Smooth muscle cell (in vitro differentiated cells): ENCODE results near the gene RSKR. TPM values are rescaled to one million over a fixed set of nuclear protein-coding genes. Genes with fewer than 3 reads are reported as not detected.
"Not testable (repeated sequence)": the region's sequence is repeated elsewhere in the genome, so short reads cannot be mapped to it uniquely, and the experiment has no call there.

ENCODE experiments used
- DNase-seq: peaks from one replicate; lab custom pipeline; 2025; ENCODE audit not compliant: unreplicated experiment; lab: John Stamatoyannopoulos, UW
- H2AFZ ChIP-seq: fragments of 200-600 bp; sonication (generic); 2 replicates; pipeline ENCODE4 v1.6.0; 2016; ENCODE audit warnings: antibody characterized with exemption, low read depth, mild to moderate bottlenecking
- H3F3A ChIP-seq: fragments of 200-600 bp; sonication (generic); 2 replicates; pipeline ENCODE4 v1.6.0; 2017; ENCODE audit warnings: antibody characterized with exemption, low read depth
- H3K27ac ChIP-seq: fragments of 200-600 bp; sonication (generic); 2 replicates; pipeline ENCODE4 v1.5.1; 2016; ENCODE audit warnings: low read depth, mild to moderate bottlenecking
- H3K27me3 ChIP-seq: fragments of 200-600 bp; sonication (generic); 2 replicates; pipeline ENCODE4 v1.6.1; 2016; ENCODE audit warnings: low read depth, mild to moderate bottlenecking
- H3K36me3 ChIP-seq: fragments of 200-600 bp; sonication (generic); 2 replicates; pipeline ENCODE4 v1.5.1; 2016; ENCODE audit warnings: low read depth
- H3K4me1 ChIP-seq: fragments of 200-600 bp; sonication (generic); 2 replicates; pipeline ENCODE4 v1.5.1; 2016; ENCODE audit warnings: low read depth
- H3K4me2 ChIP-seq: fragments of 200-600 bp; sonication (generic); 2 replicates; pipeline ENCODE4 v1.6.0; 2016; ENCODE audit warnings: mild to moderate bottlenecking
- H3K4me3 ChIP-seq: fragments of 200-600 bp; sonication (generic); 2 replicates; pipeline ENCODE4 v1.5.1; 2016; ENCODE audit warnings: mild to moderate bottlenecking
- H3K79me2 ChIP-seq: fragments of 200-600 bp; sonication (generic); 2 replicates; pipeline ENCODE4 v1.6.0; 2016; ENCODE audit warnings: low read depth, mild to moderate bottlenecking
- H3K9ac ChIP-seq: fragments of 200-600 bp; sonication (generic); 2 replicates; pipeline ENCODE4 v1.6.0; 2016; ENCODE audit warnings: low read depth
- H3K9me3 ChIP-seq: fragments of 200-600 bp; sonication (generic); replicated peaks from 2 replicates; pipeline ENCODE4 v1.5.1; 2016; ENCODE audit warnings: low read depth
- H4K20me1 ChIP-seq: fragments of 200-600 bp; sonication (generic); 2 replicates; pipeline ENCODE4 v1.6.0; 2016; ENCODE audit warnings: low read depth
- WGBS: methylation state at CpG from one replicate; pipeline ENCODE4 v1.1.7; 2016; ENCODE audit warnings: low lambda C conversion rate; 5-methylcytosine and 5-hydroxymethylcytosine counted together
- polyA plus RNA-seq: library from polyadenylated mRNA; unstranded; fragments of >200 nt; fragmentation: Nextera tagmentation; extraction: Ambion mirVana; gene quantifications from 2 replicates; pipeline ENCODE4 v1.2.1, GENCODE V29; 2016
- total RNA-seq: library from RNA; depleted of rRNA; stranded (reverse); fragments of >200 nt; gene quantifications from 2 replicates; pipeline ENCODE4 v1.2.3, GENCODE V29; 2014
- TF ChIP-seq, protein P1 (sequence below): fragments of 200-600 bp; sonication (generic); IDR thresholded peaks from 2 replicates; pipeline ENCODE4 v1.5.1; 2017; ENCODE audit warnings: borderline replicate concordance, mild to moderate bottlenecking, antibody characterized with exemption; ENCODE audit not compliant: insufficient read depth, poor library complexity, severe bottlenecking

The RSKR gene
- total and polyA plus RNA-seq, 2 experiments from 2014 or later, result 2.0 to 3.8 TPM

DNA sequence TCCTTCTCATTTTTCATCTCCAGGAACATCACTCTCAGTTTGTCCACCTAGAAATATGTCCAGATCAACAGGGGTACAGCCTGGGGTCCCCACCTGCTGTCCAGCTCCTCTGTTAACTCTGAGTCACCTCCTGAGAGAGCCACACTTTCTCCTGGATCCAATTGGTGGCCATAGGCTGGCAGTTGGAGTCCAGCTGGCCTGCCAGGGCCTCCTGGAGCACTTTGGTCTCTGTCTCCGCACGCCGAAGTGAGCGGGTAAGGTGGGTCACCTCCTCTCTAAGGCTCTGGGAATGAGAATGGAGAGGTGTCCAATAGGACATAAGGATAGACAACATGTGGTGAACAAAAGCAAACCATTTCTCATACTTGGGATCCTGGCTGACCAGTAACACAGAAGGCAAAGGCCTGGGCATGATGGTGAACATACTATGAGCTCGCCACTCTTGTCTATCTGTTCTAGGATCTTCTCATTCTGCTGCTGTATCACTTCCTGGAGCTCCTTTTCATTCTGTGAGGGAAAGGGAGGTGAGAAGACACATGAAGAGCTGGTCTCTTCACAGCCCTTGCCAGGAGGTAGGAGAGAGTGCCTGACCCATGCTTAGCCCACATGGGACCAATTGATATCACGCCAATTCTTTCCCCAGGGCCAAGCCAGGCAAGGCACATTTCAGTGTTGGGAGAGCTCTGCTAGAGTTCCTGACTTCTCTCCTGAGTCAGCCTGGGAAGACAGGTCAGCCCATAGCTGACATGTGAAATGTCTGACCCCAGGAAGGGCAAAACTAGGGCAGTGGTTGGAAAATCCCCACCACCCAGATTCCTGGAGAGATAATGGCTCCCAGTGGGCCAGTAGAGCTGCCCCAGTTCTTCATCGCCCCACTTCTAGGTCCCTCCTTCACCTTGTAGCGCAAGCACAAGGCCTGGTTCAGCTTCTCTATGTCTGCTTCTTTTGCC, 35.5 kb downstream of the RSKR start:
- H3K9ac ChIP-seq, result no peak overlapping the region
- H3K79me2 ChIP-seq, result no peaks in the 10 kb centered on the region
- peaks cover under 1% of the 10 kb centered on the region for H3K36me3 ChIP-seq
- whole genome bisulfite sequencing, result 97% methylated on average over 8 of the region's 8 CpGs
- H3K4me2 ChIP-seq, result no peak overlapping the region
- H4K20me1 ChIP-seq, result no peaks in the 10 kb centered on the region
- H3K9me3 ChIP-seq, result no peaks in the 10 kb centered on the region
- H3F3A ChIP-seq, result peaks cover 3% of the 10 kb centered on the region
- no peak overlapping the region for H3K27ac ChIP-seq
- TF ChIP-seq, protein P1, sequence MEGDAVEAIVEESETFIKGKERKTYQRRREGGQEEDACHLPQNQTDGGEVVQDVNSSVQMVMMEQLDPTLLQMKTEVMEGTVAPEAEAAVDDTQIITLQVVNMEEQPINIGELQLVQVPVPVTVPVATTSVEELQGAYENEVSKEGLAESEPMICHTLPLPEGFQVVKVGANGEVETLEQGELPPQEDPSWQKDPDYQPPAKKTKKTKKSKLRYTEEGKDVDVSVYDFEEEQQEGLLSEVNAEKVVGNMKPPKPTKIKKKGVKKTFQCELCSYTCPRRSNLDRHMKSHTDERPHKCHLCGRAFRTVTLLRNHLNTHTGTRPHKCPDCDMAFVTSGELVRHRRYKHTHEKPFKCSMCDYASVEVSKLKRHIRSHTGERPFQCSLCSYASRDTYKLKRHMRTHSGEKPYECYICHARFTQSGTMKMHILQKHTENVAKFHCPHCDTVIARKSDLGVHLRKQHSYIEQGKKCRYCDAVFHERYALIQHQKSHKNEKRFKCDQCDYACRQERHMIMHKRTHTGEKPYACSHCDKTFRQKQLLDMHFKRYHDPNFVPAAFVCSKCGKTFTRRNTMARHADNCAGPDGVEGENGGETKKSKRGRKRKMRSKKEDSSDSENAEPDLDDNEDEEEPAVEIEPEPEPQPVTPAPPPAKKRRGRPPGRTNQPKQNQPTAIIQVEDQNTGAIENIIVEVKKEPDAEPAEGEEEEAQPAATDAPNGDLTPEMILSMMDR, result no peak
- no peak for DNase-seq
- H2AFZ ChIP-seq, result no peak overlapping the region
- no peaks in the 10 kb centered on the region for H3K27me3 ChIP-seq
- peaks cover 5% of the 10 kb centered on the region for H3K4me1 ChIP-seq
- H3K4me3 ChIP-seq, result no peak overlapping the region

DNA sequence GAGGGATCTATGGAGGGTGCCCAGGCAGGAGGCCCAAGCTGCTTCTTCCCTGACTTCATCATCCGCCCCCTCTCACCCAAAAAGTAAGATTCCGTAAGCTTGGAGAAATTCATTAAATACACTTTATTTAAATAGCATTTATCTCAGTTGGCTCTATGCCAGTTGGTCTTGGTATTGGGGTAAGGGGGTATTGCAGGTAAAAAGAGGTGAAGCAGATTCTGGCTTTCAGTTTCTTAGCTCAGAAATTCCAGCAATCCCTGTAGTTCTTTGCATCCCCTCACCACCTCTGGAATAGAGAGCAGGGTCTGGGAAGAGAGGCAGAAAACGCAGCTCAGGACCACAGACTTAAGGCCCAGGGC, 36.5 kb downstream of the RSKR start:
- no peak overlapping the region for H3K4me3 ChIP-seq
- TF ChIP-seq, protein P1, result no peak
- H3K9ac ChIP-seq, result no peak overlapping the region
- peaks cover 5% of the 10 kb centered on the region for H3K4me1 ChIP-seq
- no peaks in the 10 kb centered on the region for H3K79me2 ChIP-seq
- 99% methylated on average over 3 of the region's 3 CpGs for WGBS
- H3K27me3 ChIP-seq, result no peaks in the 10 kb centered on the region
- H3F3A ChIP-seq, result peaks cover 3% of the 10 kb centered on the region
- H4K20me1 ChIP-seq, result no peaks in the 10 kb centered on the region
- peak overlapping the region; percentile 60 for H2AFZ ChIP-seq
- no peak overlapping the region for H3K27ac ChIP-seq
- no peak overlapping the region for H3K4me2 ChIP-seq
- no peak for DNase-seq
- H3K36me3 ChIP-seq, result no peaks in the 10 kb centered on the region
- H3K9me3 ChIP-seq, result no peaks in the 10 kb centered on the region

DNA sequence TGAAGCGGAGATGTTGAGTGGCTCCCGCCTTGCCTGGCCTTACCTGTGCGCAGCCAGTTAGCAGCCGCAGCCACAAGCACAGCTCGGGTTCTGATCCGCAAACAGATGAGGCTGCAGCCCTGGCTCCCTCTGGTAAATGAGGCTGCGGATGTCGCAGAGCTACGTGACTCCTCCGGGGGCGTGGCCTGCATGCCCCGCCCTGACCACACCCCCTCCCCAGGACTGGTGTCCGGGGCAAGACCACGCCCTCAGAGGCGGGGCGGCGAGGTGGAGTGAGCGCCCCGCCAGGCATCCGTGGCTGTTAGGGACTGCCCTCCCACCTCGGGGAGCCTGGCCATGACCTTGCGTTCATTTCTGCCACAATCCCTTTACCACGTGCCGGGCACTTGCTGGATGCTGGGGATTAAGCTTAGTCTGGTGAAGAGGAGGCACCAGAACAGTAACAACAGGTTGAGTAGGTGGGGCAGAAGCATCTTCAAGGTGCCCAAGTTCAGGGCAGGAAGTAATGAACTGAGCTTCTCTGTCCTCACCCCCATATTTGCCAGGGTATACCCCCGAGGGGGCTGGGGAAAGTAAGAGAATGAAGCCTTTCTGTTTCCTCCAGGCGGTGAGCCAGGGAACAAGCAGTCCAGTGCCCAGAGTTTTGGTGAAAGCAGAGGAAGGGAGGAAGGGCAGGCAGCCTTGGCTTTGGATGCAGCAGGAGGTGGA, 37.1 kb downstream of the RSKR start, which contains the start of gene ALDOC:
Gene ALDOC (minus strand): TSS at position 138 of the 708 bp plus-strand sequence. CDS start 1,363 bp downstream, outside the sequence.
- Histone ChIP-seq H3K4me1 (peaks cover 5% of the 10 kb centered on the region), H3K4me2 (peak within 1 kb of the TSS; percentile 86), H3F3A (peaks cover 3% of the 10 kb centered on the region), H4K20me1 (no peaks in the 10 kb centered on the region), H2AFZ (peak within 1 kb of the TSS; percentile 60), H3K79me2 (no peaks in the 10 kb centered on the region), H3K9me3 (no peaks in the 10 kb centered on the region), H3K9ac (no peak within 1 kb of the TSS), H3K4me3 (peak within 1 kb of the TSS; percentile 37), H3K27ac (no peak within 1 kb of the TSS), H3K27me3 (no peaks in the 10 kb centered on the region), H3K36me3 (no peaks in the 10 kb centered on the region)
- TF ChIP-seq, protein P1, result no peak
- peak; percentile 75 for DNase-seq
- WGBS, result 9% methylated on average over 23 of the region's 26 CpGs

DNA sequence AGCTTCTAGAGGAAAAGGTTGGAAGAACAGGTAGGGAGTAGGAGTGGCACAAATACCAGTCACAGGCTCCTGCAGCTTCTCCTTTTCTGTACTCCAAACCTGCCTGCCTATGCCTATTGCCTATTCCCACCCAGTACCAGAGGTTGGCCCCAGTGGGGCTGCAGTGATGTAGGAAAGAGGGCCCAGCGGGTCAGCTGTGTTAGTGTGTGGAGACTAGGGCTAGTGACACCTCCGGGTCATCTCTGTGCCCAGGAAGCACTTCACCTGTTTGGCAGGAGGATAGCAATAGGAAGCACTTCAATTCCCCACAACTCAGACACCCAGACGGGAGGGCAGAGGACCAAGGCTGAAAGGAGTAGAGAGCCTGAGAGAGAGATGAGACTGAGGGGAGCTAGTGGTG, 38.0 kb downstream of the RSKR start:
- WGBS, result 72% methylated on average over 3 of the region's 3 CpGs
- H3K9me3 ChIP-seq, H3K27me3 ChIP-seq, H3K4me1 ChIP-seq, DNase-seq, H3K27ac ChIP-seq, H3F3A ChIP-seq, H4K20me1 ChIP-seq, H2AFZ ChIP-seq, H3K36me3 ChIP-seq, H3K9ac ChIP-seq, H3K79me2 ChIP-seq: not testable (repeated sequence)
- Histone ChIP-seq H3K4me2 (peak overlapping the region; percentile 86), H3K4me3 (peak overlapping the region; percentile 23)
